ENCODE measurements around the gene ACTG1.

The ACTG1 gene

GRCh38 chr17:81508639-81509206 is 3.9 kb downstream of the ACTG1 start:
- DNase-seq (ENCODE audit: low read depth), result no peak
- peak overlapping the region; percentile 63 for H3K4me3 ChIP-seq (ENCODE audit: control insufficient read depth, low read depth, low read length)
- TF ChIP-seq, protein P1, sequence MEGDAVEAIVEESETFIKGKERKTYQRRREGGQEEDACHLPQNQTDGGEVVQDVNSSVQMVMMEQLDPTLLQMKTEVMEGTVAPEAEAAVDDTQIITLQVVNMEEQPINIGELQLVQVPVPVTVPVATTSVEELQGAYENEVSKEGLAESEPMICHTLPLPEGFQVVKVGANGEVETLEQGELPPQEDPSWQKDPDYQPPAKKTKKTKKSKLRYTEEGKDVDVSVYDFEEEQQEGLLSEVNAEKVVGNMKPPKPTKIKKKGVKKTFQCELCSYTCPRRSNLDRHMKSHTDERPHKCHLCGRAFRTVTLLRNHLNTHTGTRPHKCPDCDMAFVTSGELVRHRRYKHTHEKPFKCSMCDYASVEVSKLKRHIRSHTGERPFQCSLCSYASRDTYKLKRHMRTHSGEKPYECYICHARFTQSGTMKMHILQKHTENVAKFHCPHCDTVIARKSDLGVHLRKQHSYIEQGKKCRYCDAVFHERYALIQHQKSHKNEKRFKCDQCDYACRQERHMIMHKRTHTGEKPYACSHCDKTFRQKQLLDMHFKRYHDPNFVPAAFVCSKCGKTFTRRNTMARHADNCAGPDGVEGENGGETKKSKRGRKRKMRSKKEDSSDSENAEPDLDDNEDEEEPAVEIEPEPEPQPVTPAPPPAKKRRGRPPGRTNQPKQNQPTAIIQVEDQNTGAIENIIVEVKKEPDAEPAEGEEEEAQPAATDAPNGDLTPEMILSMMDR (IDR thresholded peaks at IDR 0.05; ENCODE audit: control insufficient read depth, insufficient read depth, low read depth, low read length, missing control alignments), result no peak

GRCh38 chr17:81503619-81504018 is 9.0 kb downstream of the ACTG1 start:
- H3K4me3 ChIP-seq (ENCODE audit: control insufficient read depth, low read depth, low read length), result no peak overlapping the region
- TF ChIP-seq, protein P1 (IDR thresholded peaks at IDR 0.05; ENCODE audit: control insufficient read depth, insufficient read depth, low read depth, low read length, missing control alignments), result no peak
- no peak for DNase-seq (ENCODE audit: low read depth)

GRCh38 chr17:81502471-81503017 is 10.1 kb downstream of the ACTG1 start:
- TF ChIP-seq, protein P1 (IDR thresholded peaks at IDR 0.05; ENCODE audit: control insufficient read depth, insufficient read depth, low read depth, low read length, missing control alignments), result no peak
- H3K4me3 ChIP-seq (ENCODE audit: control insufficient read depth, low read depth, low read length), result no peak overlapping the region
- no peak for DNase-seq (ENCODE audit: low read depth)

- TF ChIP-seq, protein P1 (IDR thresholded peaks at IDR 0.05; ENCODE audit: control insufficient read depth, insufficient read depth, low read depth, low read length, missing control alignments), result no peak
Measured at GRCh38 chr17:81500047-81500446, 12.6 kb downstream of the ACTG1 start.

GRCh38 chr17:81499601-81499970 is 13.0 kb downstream of the ACTG1 start:
- no peak overlapping the region for H3K4me3 ChIP-seq (ENCODE audit: control insufficient read depth, low read depth, low read length)
- no peak for DNase-seq (ENCODE audit: low read depth)
- TF ChIP-seq, protein P1 (IDR thresholded peaks at IDR 0.05; ENCODE audit: control insufficient read depth, insufficient read depth, low read depth, low read length, missing control alignments), result no peak

More at GRCh38 chr17:81500047-81500446, 12.6 kb downstream of the ACTG1 start:
- no peak overlapping the region for H3K4me3 ChIP-seq (ENCODE audit: control insufficient read depth, low read depth, low read length)
- DNase-seq (ENCODE audit: low read depth), result no peak

- DNase-seq (ENCODE audit: low read depth), result no peak
- TF ChIP-seq, protein P1 (IDR thresholded peaks at IDR 0.05; ENCODE audit: control insufficient read depth, insufficient read depth, low read depth, low read length, missing control alignments), result no peak
- H3K4me3 ChIP-seq (ENCODE audit: control insufficient read depth, low read depth, low read length), result no peak overlapping the region
Measured at GRCh38 chr17:81498953-81499600, 13.5 kb downstream of the ACTG1 start.
